RWPE2 (cell line): ENCODE results near the gene MXD1.

Source experiments
- ATAC-seq: fragments of 200-7000 bp; cut with Tn5 transposase; 3 replicates; pipeline ENCODE4 v1.9.1; 2021; ENCODE audit warnings: low read depth
- DNase-seq: peaks from one replicate; pipeline ENCODE4 v3.0.0-alpha.2; 2020; ENCODE audit warnings: low spot score
- H3K27ac ChIP-seq: fragments of 450-650 bp; 2 replicates; pipeline ENCODE4 v1.5.1; 2017; ENCODE audit warnings: mild to moderate bottlenecking; ENCODE audit not compliant: poor library complexity, severe bottlenecking
- H3K27me3 ChIP-seq: fragments of 250-450 bp; sonication (Bioruptor Pico); 2 replicates; pipeline ENCODE4 v1.5.1; 2021; ENCODE audit warnings: mild to moderate bottlenecking, moderate library complexity; ENCODE audit not compliant: insufficient read depth, poor library complexity, severe bottlenecking
- H3K36me3 ChIP-seq: fragments of 250-450 bp; sonication (Bioruptor Pico); 2 replicates; pipeline ENCODE4 v1.5.1; 2020; ENCODE audit warnings: low read depth, mild to moderate bottlenecking, moderate library complexity
- H3K4me1 ChIP-seq: fragments of 250-450 bp; sonication (Bioruptor Pico); 2 replicates; pipeline ENCODE4 v1.5.1; 2021; ENCODE audit warnings: mild to moderate bottlenecking, moderate library complexity; ENCODE audit not compliant: insufficient read depth, poor library complexity, severe bottlenecking
- H3K4me3 ChIP-seq: fragments of 250-450 bp; sonication (Bioruptor Pico); 2 replicates; pipeline ENCODE4 v1.5.1; 2021; ENCODE audit warnings: mild to moderate bottlenecking, moderate library complexity; ENCODE audit not compliant: severe bottlenecking
- H3K9me3 ChIP-seq: fragments of 250-450 bp; sonication (Bioruptor Pico); 2 replicates; pipeline ENCODE4 v1.5.1; 2021; ENCODE audit warnings: mild to moderate bottlenecking, moderate library complexity; ENCODE audit not compliant: severe bottlenecking
- CTCF ChIP-seq: fragments of 450-650 bp; IDR thresholded peaks from one replicate; pipeline ENCODE4 v1.5.1; 2017; ENCODE audit warnings: mild to moderate bottlenecking, moderate library complexity; ENCODE audit not compliant: poor library complexity, severe bottlenecking

The MXD1 gene

GRCh38 chr2:69977186-69977585 is 62.3 kb downstream of the MXD1 start:
- ATAC-seq: no peak
- peaks cover 5% of the 10 kb centered on the region for H3K4me1 ChIP-seq
- no peak overlapping the region for H3K27ac ChIP-seq
- H3K4me3 ChIP-seq: no peak overlapping the region
- no peaks in the 10 kb centered on the region for H3K9me3 ChIP-seq
- no peaks in the 10 kb centered on the region for H3K27me3 ChIP-seq
- TF ChIP-seq CTCF: no peak
- no peaks in the 10 kb centered on the region for H3K36me3 ChIP-seq
- DNase-seq: no peak

- DNase-seq (no peak), ATAC-seq (no peak)
- Histone ChIP-seq H3K4me3 (no peak overlapping the region), H3K36me3 (no peaks in the 10 kb centered on the region), H3K9me3 (no peaks in the 10 kb centered on the region), H3K4me1 (peaks cover 5% of the 10 kb centered on the region), H3K27me3 (no peaks in the 10 kb centered on the region), H3K27ac (no peak overlapping the region)
- no peak for TF ChIP-seq CTCF
These were observed 63.1 kb downstream of the MXD1 start for GRCh38 chr2:69977906-69978482.

GRCh38 chr2:69979902-69980807 is 65.2 kb downstream of the MXD1 start:
- no peak overlapping the region for H3K27ac ChIP-seq
- H3K4me1 ChIP-seq: peaks cover 5% of the 10 kb centered on the region

GRCh38 chr2:69983392-69983966 is 68.6 kb downstream of the MXD1 start:
- Histone ChIP-seq H3K4me3 (no peak overlapping the region), H3K27ac (no peak overlapping the region), H3K4me1 (peaks cover 5% of the 10 kb centered on the region), H3K9me3 (no peaks in the 10 kb centered on the region), H3K27me3 (no peaks in the 10 kb centered on the region), H3K36me3 (no peaks in the 10 kb centered on the region)
- no peak for DNase-seq
- no peak for ATAC-seq
- TF ChIP-seq CTCF: no peak

More at GRCh38 chr2:69979902-69980807, 65.2 kb downstream of the MXD1 start:
- Histone ChIP-seq H3K9me3 (no peaks in the 10 kb centered on the region), H3K4me3 (no peak overlapping the region), H3K27me3 (no peaks in the 10 kb centered on the region), H3K36me3 (no peaks in the 10 kb centered on the region)
- DNase-seq: no peak
- TF ChIP-seq CTCF: no peak
- peak; percentile 33; the same call in 1 of the 3 replicates for ATAC-seq

- Histone ChIP-seq H3K9me3 (peaks cover 3% of the 10 kb centered on the region), H3K27me3 (no peaks in the 10 kb centered on the region), H3K4me1 (peaks cover 13% of the 10 kb centered on the region), H3K36me3 (no peaks in the 10 kb centered on the region), H3K4me3 (no peak overlapping the region), H3K27ac (no peak overlapping the region)
- DNase-seq: no peak
- no peak for ATAC-seq
- no peak for TF ChIP-seq CTCF
These were observed 70.3 kb downstream of the MXD1 start for GRCh38 chr2:69985216-69985615.
